Activated CD4-positive, CD25-positive, alpha-beta regulatory T cell treated with anti-CD3 and anti-CD28 coated beads, Interleukin-2, amount 50 U/mL, for 72 hours (primary cell): ENCODE results near the gene CEP57.
"Not testable (repeated sequence)": the region's sequence is repeated elsewhere in the genome, so short reads cannot be mapped to it uniquely, and the experiment has no call there.

ENCODE experiments used
- DNase-seq: peaks from one replicate; pipeline ENCODE4 v3.0.0; 2021

Gene CEP57

DNA sequence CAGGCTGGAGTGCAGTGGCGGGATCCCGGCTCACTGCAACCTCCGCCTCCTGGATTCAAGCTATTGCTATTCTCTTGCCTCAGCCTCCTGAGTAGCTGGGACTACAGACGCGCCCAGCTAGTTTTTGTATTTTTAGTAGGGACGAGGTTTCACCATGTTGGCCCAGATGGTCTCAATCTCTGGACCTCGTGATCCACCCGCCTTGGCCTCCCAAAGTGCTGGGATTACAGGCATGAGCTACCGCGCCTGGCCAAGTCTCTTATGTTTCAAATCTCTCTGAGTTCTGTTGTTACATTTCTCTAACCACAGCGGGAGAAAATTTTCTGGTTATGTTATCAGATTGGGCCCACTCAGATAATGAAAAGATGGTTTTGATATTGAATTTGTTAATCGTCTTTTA, 10.1 kb downstream of the CEP57 start:
- no peak for DNase-seq

DNA sequence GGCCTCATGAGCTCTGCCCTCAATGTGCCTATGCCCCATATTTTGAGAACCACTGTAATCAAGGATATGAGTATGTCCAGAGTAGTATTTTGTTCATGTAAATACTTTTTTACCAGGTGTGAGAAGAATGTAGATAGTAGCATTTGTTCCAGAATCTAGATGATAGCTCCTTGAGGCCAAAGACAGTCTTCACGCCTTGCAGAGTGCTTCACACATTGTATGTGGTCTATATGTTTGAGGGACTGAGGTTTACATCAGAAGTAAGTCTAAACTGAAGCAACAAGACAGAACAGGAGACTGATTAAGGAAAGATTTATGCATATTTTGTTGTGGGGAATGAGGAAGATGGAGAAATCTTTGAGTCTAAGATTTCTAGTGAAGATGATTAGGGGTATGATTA, 12.5 kb downstream of the CEP57 start:
- DNase-seq, result no peak

DNA sequence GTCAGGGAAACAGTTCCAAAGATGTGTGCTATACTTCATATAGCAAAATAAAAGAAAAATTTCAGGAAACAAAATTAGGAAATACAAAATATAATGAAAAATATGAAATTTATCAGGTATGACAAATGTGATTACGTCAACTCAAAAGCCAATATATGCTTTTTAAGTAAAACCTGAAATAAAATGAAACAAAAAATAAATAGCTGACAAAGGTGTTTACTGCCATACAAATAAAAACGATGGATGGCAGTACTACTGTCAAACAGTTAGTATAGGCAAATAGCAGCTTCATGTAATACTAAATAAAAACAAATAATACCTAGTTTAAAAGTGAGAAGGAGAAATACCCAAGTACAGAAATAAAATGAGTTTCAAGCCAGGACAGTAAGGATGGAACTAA, 13.7 kb downstream of the CEP57 start:
- DNase-seq, result no peak

DNA sequence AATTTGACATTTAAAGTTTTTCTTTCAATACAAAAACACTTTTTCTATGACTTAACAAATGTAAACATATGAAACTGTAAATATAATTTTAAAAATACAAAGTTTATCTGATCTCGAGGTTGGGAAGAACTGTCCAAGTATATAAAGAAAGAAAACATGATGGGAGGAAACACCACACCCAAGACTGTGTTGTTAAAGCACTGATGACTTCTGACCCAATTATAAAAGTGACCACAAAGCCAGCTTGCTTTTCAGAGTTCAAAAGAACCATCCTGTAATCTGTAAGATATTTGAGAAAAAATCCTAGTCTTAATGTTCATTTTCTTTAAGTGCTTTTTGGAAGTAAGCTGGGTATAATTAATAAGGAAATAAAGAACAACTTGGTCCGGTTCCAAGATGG, 15.6 kb downstream of the CEP57 start:
- no peak for DNase-seq

DNA sequence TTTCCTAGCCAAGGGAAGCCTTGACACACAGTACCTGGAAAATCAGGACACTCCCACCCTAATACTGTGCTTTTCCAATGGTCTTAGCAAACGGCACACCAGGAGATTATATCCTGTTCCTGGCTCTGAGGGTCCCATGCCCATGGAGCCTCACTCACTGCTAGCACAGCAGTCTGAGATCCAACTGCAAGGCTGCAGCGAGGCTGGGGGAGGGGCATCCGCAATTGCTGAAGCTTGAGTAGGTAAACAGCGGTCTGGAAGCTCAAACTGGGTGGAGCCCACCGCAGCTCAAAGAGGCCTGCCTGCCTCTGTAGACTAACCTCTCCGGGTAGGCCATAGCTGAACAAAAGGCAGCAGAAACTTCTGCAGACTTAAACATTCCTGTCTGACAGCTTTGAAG, 16.2 kb downstream of the CEP57 start:
- not testable (repeated sequence) for DNase-seq

DNA sequence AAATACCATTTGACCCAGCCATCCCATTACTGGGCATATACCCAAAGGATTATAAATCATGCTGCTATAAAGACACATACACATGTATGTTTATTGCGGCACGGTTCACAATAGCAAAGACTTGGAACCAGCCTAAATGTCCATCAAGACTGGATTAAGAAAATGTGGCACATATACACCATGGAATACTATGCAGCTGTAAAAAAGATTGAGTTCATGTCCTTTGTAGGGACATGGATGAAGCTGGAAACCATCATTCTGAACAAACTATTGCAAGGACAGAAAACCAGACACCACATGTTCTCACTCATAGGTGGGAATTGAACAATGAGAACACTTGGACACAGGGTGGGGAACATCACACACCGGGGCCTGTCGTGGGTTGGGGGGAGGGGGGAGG, 20.8 kb downstream of the CEP57 start:
- not testable (repeated sequence) for DNase-seq

DNA sequence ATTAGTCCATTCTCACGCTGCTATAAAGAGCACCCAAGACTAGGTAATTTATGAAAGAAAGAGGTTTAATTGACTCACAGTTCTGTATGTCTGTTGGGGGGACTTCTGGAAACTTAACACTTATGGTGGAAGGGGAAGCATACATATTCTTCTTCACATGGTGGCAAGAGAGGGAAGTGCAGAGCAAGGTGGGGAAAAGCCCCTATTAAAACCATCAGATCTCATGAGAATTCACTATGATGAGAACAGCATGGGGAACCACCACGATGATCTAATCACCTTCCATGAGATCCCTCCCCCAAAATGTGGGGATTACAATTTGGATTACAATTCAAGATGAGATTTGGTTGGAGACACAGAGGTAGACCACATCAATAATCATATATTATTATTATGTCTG, 25.7 kb downstream of the CEP57 start:
- no peak for DNase-seq

DNA sequence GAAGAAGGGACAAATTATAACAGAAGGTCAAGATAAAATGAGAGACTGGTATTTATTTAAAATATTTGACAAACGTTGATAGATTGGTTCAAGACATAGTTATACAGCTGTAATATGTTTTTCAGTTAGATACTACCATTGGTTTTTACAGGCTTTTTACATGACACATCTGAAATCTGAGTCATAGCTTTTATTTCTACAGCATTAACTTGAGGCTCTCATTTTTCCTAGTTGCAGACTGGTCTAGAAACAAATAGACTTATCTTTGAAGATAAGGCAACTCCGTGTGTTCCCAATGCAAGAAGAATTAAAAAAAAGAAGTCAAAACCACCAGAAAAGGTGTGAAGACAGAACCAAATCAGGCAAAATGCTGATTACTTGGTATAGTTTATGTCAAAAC, 31.3 kb downstream of the CEP57 start:
- DNase-seq, result no peak

DNA sequence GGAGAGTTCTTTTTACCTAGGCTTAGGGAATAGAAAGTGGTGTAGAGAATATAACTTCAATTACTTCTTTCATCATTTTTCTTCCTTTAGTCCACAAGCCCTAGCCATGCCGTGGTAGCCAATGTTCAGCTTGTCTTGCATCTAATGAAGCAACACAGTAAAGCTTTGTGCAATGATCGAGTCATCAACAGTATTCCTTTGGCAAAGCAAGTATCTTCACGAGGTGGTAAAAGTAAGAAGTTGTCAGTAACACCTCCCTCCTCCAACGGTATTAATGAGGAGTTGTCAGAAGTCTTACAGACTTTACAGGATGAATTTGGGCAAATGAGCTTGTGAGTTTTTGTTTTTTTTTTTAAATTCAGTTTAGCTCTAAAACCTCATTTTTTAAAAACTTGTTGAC, 37.4 kb downstream of the CEP57 start:
- DNase-seq, result no peak

DNA sequence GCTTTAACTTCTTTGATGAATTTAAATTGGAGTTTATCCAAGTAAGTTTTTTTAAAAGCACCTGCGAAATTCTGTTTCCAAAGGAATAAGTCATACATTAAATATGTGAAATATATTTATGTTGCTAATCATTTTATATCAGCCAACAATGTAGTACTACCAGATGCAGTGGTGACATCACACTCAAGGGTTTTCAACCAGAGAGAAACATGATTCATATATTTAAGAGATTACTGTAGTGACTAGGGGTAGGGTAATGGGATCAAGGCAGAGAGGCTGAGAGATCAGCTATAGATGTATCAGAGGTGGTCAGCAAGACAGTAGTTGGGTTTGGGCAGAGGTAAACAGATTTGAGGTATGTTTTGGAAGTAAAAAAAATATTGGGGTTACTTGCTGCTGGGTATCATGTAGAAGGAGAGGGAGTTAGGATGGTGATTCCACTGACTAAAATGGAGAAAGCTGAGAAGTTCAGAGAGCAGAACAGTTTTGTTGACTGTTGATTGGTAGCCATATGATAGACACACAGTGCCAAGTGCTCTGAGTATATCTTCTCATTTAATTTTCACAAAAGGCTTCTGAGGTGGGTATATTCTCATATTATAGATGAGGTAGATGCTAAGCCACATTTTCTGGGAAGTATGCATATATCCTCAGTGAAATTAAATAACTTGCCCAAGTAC, 39.4 kb downstream of the CEP57 start:
- no peak for DNase-seq

DNA sequence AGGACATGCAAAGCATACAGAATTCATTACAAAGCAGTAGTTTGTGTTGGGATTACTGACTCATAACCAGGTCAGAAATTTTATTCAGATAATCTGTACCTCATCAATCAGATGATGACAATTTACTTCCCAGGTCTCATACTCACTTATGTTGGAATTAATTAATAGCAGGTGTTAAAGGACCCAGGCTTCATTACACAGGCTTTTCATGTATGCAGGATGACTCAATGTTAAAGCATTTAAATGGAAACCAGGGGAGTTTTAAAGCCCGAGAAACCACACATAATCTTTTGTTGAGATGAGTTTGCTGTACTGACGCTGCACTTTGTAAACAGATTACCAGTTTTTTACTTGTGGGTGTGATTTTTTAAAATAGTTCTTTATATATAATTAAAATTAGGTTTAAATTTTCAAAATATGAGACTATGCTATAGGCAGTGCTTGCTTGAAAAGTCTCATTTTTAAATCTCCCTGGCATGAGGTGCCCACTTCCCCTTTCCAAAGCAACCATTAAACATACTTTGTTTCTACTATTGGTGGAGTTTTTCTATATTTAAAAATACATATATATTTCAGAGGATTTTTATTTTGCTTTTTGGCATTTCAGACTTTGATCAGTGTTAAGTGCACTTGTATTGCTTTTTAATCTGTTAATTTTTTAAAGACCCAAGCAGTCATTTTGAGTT, 41.0 kb downstream of the CEP57 start:
- no peak for DNase-seq

DNA sequence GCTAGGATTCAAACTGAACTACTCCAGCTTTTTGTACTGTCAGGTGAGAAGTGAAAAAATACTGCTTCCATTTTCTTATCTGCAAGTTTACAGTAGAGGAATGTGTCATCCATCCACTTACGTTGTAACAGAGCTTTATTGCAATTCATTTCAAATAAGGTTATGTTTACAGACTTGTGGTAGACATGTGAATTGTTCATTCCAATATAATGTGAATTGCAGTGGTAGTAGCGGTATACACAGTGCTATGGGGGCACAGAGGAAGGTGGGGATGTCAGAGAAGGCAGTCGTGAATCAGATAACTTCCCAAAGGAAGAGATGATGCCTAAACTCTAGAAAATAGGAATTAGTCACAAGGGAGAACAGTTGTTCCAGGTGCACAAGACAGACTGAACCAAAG, 42.5 kb downstream of the CEP57 start:
- no peak for DNase-seq

DNA sequence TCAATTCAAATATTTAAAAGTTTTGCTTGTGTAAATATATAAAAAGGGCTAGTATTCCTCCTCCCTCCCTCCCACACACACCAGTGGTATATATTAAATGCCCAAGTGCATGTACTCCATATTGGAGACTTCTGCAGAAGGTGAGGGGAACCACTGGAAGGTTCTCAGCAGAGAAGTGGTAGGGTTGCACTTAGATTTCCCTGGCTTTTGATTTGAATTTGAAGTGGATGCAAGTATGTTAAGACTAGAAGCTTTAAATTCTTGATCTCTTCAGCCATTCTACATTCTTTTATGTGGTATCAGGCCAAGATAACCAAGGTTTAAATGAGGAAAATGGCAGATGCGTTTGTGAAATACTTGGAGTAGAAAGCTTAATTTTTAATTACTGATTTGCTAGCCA, 43.1 kb downstream of the CEP57 start:
- no peak for DNase-seq

DNA sequence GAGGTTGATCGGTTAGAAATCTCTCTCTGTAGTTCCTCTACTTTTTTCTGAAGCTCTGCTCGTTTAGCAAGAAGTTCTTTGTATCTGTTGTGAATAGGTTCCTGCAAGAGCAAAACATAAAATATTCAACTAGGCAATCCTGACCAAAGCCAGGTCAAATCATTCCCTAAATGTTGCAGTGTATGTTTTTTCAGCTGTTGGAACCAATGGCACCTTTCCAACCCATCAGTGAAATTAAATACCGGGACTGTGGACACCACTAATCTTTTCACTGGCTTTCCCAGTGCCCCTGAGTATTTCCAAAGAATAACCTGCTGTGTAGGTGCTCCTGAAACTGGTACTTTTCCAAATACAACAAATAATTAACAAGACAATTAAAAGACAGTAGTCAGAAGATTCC, 45.1 kb downstream of the CEP57 start:
- no peak for DNase-seq

DNA sequence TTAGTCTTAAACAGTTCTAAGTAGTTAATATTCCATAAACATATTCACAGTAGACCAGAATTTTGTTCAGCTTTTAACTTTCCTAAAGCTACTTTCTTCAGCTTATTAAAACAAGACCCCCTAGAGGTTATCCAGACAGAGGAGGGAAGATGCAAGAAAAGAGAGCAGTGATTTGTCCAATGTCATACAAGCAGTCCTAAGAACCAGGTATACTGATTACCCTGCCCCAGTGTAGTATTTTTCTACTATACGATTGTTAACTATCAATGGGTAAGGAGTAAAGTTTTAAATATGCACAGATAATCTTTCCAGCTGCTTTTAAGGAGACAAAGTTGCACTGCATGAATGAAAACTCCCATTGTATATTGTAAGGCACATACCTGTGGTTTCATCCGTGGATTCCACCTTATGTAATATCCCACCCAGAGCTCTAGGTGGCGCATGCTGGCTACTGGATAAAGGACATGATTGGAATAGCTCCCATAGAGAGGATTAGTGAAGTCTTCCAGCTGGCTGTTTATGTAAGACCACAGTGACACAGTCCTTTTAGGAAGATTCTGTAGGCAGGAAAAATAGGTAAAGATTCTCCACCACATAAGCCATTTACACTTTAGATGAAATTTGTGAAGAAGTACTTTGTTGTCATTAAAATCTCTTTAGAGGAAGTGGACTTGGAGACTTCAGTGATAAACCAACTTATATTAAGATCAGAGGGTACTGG, 45.6 kb downstream of the CEP57 start:
- peak; percentile 34 for DNase-seq

DNA sequence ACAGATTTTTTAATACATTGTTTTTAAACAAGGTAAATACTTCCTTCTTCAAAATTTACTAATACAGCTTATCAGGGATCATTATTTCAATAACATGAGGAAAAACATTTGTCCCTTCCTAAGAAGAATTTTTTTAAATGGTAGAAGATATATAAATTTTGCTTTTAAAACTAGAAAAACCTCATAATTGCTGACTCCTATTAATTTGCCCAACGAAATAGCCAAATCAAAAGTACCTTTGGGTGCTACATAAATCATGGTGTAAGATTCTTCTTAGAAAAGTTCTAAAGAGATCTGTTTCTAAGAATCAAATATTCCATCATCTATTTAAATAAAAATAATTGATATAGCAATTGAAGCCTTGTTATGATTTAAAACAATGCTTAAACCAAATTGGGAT, 54.9 kb downstream of the CEP57 start:
- DNase-seq, result no peak

DNA sequence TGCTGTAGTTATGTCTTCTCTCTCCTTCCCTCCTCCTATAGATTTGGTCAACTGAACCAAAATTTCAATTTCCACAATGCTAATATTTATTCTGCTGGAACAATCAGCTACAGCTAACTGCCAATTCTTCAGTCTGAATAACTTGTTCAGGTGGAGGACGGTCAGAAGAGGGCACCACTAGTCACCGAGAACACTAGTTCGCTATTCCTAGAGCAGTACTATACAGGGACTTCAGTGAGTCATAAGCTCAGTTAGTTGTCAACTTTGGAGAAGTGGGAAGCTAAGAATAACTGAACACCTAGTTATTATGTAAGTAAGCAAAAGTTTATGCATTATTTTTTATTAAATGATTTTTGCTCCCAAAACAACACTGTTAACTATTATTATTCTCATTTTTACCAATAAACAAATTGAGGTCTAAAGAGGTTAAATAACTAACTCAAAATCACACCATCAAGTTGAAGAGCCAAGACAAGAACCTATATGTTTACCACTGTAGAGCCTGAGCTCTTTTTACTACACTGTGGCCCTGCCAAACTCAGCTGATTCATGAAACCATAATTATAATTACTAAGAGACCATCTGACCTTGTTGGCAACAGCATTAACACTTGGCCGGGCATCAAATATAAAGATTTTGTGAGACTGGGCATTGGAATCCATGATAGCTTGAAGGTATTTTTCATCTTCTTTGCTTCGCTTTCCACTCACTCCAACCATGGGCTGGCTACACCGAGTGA, 59.0 kb downstream of the CEP57 start:
- DNase-seq, result no peak

DNA sequence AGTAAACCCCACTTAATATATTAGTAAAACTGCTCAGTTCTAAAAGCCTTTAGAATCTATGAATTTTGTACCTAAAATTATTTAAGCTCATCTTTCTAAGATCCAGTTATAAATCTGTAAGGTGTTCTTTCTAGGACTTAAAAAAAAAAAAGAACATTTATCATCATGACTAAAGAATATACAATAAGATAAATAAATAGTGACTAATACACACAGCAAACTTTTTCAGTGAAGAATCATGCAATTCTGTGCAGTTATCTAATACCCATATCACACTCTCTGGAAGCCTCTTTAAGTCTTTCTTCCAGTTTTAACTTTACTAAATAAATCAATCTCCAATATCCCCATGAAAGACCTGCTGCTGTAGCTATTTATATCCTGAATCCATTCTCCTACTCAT, 59.8 kb downstream of the CEP57 start:
- no peak for DNase-seq

DNA sequence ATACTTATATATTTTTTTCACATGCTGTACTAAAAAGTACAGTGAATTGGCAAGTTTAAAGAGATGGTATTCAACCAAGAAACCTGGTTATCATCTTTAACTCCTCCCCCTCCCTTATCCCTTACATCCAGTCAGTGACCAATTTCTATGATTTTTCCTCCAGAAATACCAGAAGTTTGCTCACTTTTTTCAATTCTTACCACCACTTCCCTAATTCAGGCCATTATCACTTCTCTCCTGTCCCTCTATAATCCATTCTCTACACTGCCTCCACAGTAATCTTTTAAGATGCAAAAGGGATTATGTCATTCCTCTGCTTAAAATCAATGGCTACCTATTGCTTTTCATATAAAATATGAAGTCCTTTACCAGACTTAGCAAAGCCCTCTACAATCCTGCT, 62.8 kb downstream of the CEP57 start:
- DNase-seq, result no peak

DNA sequence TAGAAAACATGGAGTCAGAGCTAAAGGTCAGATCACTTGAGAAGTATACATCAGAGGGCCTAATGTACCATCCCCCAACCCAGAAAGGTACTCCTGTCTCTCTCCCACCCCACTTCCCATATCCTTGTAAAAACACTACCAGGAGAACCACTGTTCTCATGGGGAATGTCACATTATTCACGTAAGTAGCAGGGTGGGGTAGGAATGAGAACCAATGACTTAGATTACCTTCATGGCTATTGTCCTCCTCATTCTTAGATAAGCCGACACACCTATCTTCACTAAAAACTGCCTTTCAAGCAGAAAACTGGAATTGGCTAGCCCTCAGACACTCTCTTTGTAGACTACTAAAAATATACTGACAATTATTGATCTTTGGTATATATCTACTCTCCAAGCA, 63.6 kb downstream of the CEP57 start:
- no peak for DNase-seq

DNA sequence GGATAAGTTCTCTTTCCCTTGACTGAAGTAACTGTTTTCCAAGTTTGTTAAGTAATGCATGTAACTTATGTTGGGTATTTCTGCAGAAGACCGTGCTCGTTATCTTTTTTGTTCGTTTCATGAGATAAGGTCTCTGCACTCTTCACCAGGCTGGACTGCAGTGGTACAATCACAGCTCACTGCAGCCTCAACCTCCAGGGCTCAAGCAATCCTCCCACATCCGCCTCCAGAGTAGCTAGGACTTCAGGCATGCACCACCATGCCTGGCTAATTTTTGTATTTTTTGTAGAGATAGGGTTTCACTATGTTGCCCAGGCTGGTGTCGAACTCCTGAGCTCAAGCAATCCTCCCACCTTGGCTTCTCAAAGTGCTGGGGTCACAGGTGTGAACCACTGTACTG, 64.1 kb downstream of the CEP57 start:
- DNase-seq, result not testable (repeated sequence)

DNA sequence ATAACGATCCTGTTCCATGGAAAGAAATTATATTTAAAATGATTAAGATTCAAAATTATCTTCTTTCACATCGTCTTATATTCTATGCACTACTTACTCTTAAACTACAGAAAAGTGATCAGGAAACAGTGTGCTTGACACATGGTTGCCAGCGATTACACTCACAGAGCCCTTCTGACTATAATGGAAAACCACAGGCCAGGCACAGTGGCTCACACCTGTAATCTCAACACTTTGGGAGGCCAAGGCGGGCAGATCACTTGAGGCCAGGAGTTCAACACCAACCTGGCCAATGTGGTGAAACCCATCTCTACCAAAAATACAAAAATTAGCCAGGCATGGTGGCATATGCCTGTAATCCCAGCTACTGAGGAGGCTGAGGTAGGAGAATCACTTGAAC, 69.7 kb downstream of the CEP57 start:
- not testable (repeated sequence) for DNase-seq

DNA sequence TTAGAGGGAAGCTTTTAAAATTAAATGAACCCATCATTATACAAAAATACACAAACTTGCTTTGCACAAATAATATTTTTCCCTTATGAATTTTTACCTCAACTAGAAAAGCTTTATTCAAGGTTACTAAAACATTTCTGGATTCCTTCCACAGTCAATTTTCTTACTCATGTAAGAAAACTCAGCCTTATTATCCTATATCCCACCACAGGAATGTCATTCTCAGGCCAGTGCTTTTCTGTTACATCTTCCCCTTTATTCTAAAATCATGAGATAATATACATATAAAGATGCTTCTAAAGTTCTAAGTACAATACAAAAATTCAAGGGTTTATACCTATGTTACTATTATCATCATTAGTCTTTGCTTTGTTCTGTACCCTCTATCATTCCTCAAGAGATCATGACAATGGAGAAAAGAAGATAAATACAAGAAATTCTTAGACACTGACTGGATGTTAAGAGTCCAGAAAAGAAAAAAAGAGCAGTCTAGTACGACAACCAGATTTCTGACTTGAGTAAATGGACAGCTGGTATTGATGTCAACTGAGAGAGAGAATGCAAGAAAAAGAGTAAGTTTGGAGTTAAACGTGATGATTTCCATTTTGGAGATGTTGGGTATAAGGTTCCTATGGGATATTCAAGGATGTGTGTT, 73.3 kb downstream of the CEP57 start:
- no peak for DNase-seq
